Neural progenitor cell (in vitro differentiated cells): Measurements from ENCODE around the gene CAMK2D. TPM values are rescaled to one million over a fixed set of nuclear protein-coding genes. Genes with fewer than 3 reads are reported as not detected.

Source experiments
- DNase-seq: peaks from one replicate; pipeline ENCODE4 v3.0.0-alpha.2; 2016; ENCODE audit warnings: low spot score
- H2AFZ ChIP-seq: fragments of 200-600 bp; sonication (generic); replicated peaks from 2 replicates; pipeline ENCODE4 v1.6.1; 2016; ENCODE audit warnings: antibody characterized with exemption
- H3F3A ChIP-seq: fragments of 200-600 bp; sonication (generic); 2 replicates; pipeline ENCODE4 v1.6.1; 2016; ENCODE audit warnings: antibody characterized with exemption, low read depth
- H3K27ac ChIP-seq: fragments of 200-600 bp; sonication (generic); 2 replicates; pipeline ENCODE4 v1.5.1; 2016; ENCODE audit warnings: mild to moderate bottlenecking
- H3K27me3 ChIP-seq: fragments of 200-600 bp; sonication (generic); 2 replicates; pipeline ENCODE4 v1.6.1; 2016; ENCODE audit warnings: mild to moderate bottlenecking, moderate library complexity
- H3K36me3 ChIP-seq: fragments of 200-600 bp; sonication (generic); 2 replicates; pipeline ENCODE4 v1.5.1; 2016
- H3K4me1 ChIP-seq: fragments of 200-600 bp; sonication (generic); 2 replicates; pipeline ENCODE4 v1.6.1; 2016; ENCODE audit warnings: mixed run types
- H3K4me2 ChIP-seq: fragments of 200-600 bp; sonication (generic); 2 replicates; pipeline ENCODE4 v1.6.1; 2016
- H3K4me3 ChIP-seq: fragments of 200-600 bp; sonication (generic); 2 replicates; pipeline ENCODE4 v1.5.1; 2016
- H3K79me2 ChIP-seq: fragments of 200-600 bp; sonication (generic); 2 replicates; pipeline ENCODE4 v1.6.1; 2016; ENCODE audit warnings: low read depth
- H3K9ac ChIP-seq: fragments of 200-600 bp; sonication (generic); 2 replicates; pipeline ENCODE4 v1.6.1; 2016
- H3K9me3 ChIP-seq: fragments of 200-600 bp; sonication (generic); 2 replicates; pipeline ENCODE4 v1.5.1; 2016; ENCODE audit warnings: low read depth
- H4K20me1 ChIP-seq: fragments of 200-600 bp; sonication (generic); 2 replicates; pipeline ENCODE4 v1.6.1; 2016; ENCODE audit warnings: low read depth
- H3K27ac Mint-ChIP-seq: 3 replicates; pipeline ENCODE4 v1.8.0; 2021; ENCODE audit warnings: mixed read lengths
- H3K27me3 Mint-ChIP-seq: 2 replicates; pipeline ENCODE4 v1.8.0; 2022; ENCODE audit warnings: low read depth, mild to moderate bottlenecking, inconsistent platforms, moderate library complexity, mixed read lengths; ENCODE audit not compliant: insufficient read depth
- H3K36me3 Mint-ChIP-seq: 3 replicates; pipeline ENCODE4 v1.8.0; 2021; ENCODE audit warnings: mixed read lengths
- H3K4me1 Mint-ChIP-seq: 3 replicates; pipeline ENCODE4 v1.8.0; 2021; ENCODE audit warnings: mixed read lengths
- H3K4me3 Mint-ChIP-seq: 3 replicates; pipeline ENCODE4 v1.8.0; 2021; ENCODE audit warnings: mild to moderate bottlenecking, moderate library complexity, mixed read lengths
- H3K9me3 Mint-ChIP-seq: 3 replicates; pipeline ENCODE4 v1.8.0; 2020; ENCODE audit warnings: mixed read lengths
- EZH2 ChIP-seq: fragments of 200-600 bp; sonication (generic); IDR thresholded peaks from 2 replicates; pipeline ENCODE4 v1.6.1; 2017; ENCODE audit warnings: antibody characterized with exemption, mild to moderate bottlenecking, moderate library complexity
- EZH2phosphoT487 ChIP-seq: fragments of 200-600 bp; sonication (generic); IDR thresholded peaks from 2 replicates; pipeline ENCODE4 v1.6.1; 2017; ENCODE audit warnings: antibody characterized with exemption
- total RNA-seq: library from RNA; depleted of rRNA; stranded (reverse); fragments of >200 nt; gene quantifications from 2 replicates; pipeline ENCODE4 v1.2.3, GENCODE V29; 2015; ENCODE audit warnings: low replicate concordance
- TF ChIP-seq, protein P1 (sequence below): fragments of 200-600 bp; sonication (generic); IDR thresholded peaks from 2 replicates; pipeline ENCODE4 v1.5.1; 2017; ENCODE audit warnings: antibody characterized with exemption, mild to moderate bottlenecking

CAMK2D gene
- total RNA-seq, 1 donor from 2014 or later = 33.2 TPM

DNA sequence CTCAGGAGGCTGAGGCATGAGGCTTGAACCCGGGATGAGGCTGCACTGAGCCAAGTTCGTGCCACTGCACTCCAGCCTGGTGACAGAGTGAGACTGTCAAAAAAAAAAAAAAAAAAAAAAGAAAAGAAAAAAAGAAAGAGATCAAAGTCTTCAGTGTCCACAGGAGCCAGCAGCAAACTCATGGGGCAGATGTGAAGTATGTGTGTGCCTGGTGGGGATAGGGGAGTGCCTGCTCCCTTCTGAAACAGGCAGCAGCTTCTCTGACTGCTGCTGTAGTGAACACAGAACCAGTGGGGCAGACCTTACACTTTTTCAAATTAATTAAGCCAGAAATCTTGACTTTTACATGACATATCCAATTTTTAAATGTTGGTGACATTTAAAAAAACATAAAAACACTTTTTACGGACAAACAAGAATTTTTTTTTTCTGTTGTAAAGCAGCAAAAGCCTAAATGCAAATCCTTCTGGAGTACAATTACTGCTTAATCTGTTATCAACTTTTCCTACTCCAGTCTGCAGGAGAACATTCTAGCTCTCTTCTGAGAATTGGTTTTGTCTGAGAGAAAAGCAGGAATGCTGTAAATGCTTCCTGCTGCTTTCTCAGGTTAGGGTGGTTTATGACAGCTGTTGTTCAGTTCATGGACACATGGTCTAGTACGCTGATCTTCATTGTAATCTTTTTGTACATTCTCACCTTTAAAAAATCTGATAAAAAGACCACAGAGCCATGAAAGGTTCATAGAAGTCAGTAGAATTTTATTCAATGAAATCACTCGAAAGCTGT lies 311.1 kb downstream of the CAMK2D start:
- H3K9me3 ChIP-seq = no peaks in the 10 kb centered on the region
- no peak for DNase-seq
- H2AFZ ChIP-seq = no peak overlapping the region
- Mint-ChIP-seq H3K4me1 (peaks cover 34% of the 10 kb centered on the region), H3K27me3 (peaks cover 2% of the 10 kb centered on the region), H3K27ac (no peak overlapping the region), H3K36me3 (no peaks in the 10 kb centered on the region), H3K4me3 (no peak overlapping the region), H3K9me3 (no peaks in the 10 kb centered on the region)
- no peak overlapping the region for H3K4me2 ChIP-seq
- no peak overlapping the region for H3K9ac ChIP-seq
- H3K79me2 ChIP-seq = no peaks in the 10 kb centered on the region
- TF ChIP-seq EZH2phosphoT487 = no peak
- no peak for TF ChIP-seq EZH2
- TF ChIP-seq, protein P1, sequence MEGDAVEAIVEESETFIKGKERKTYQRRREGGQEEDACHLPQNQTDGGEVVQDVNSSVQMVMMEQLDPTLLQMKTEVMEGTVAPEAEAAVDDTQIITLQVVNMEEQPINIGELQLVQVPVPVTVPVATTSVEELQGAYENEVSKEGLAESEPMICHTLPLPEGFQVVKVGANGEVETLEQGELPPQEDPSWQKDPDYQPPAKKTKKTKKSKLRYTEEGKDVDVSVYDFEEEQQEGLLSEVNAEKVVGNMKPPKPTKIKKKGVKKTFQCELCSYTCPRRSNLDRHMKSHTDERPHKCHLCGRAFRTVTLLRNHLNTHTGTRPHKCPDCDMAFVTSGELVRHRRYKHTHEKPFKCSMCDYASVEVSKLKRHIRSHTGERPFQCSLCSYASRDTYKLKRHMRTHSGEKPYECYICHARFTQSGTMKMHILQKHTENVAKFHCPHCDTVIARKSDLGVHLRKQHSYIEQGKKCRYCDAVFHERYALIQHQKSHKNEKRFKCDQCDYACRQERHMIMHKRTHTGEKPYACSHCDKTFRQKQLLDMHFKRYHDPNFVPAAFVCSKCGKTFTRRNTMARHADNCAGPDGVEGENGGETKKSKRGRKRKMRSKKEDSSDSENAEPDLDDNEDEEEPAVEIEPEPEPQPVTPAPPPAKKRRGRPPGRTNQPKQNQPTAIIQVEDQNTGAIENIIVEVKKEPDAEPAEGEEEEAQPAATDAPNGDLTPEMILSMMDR = no peak
- H4K20me1 ChIP-seq = no peaks in the 10 kb centered on the region
- H3K27me3 ChIP-seq = no peaks in the 10 kb centered on the region
- no peaks in the 10 kb centered on the region for H3K36me3 ChIP-seq
- peaks cover 6% of the 10 kb centered on the region for H3F3A ChIP-seq
- H3K27ac ChIP-seq = no peak overlapping the region
- no peak overlapping the region for H3K4me3 ChIP-seq
- H3K4me1 ChIP-seq = peaks cover 27% of the 10 kb centered on the region

DNA sequence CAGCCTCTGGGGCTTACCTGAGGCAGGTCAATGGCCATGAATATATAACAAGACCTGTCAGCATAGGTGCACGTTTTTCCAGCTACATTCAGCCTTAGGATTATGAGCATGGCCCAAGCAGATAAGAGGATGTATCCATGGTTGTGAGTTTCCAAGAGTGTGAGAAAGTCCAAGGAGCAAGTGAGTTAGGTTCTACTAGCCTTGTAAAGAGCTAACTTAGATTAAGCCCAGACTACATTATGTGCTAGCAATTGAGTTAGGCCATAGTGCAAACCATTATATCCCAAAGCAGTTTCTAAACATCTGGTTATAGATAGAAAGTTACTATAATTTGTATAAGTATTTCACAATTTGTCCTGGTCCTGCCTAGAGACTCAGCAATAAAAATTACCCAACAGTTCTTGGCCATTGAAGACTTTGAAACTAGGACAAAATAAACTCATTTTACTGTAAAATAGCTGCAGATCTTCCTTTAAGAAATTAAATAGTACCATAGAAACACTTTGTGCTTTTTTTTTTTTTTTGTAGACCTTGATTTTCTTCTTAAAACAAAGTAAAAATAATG lies 312.0 kb downstream of the CAMK2D start:
- no peak overlapping the region for H3K4me2 ChIP-seq
- H3K79me2 ChIP-seq = no peaks in the 10 kb centered on the region
- no peak overlapping the region for H3K9ac ChIP-seq
- TF ChIP-seq, protein P1 = no peak
- TF ChIP-seq EZH2phosphoT487 (no peak), EZH2 (no peak)
- no peaks in the 10 kb centered on the region for H3K27me3 ChIP-seq
- H4K20me1 ChIP-seq = no peaks in the 10 kb centered on the region
- H3K4me3 ChIP-seq = no peak overlapping the region
- H3F3A ChIP-seq = peaks cover 6% of the 10 kb centered on the region
- no peaks in the 10 kb centered on the region for H3K9me3 Mint-ChIP-seq
- H2AFZ ChIP-seq = no peak overlapping the region
- H3K9me3 ChIP-seq = no peaks in the 10 kb centered on the region
- peaks cover 26% of the 10 kb centered on the region for H3K4me1 Mint-ChIP-seq
- no peak for DNase-seq
- H3K4me3 Mint-ChIP-seq = no peak overlapping the region
- no peak overlapping the region for H3K27ac ChIP-seq
- H3K36me3 Mint-ChIP-seq = no peaks in the 10 kb centered on the region
- H3K4me1 ChIP-seq = peaks cover 30% of the 10 kb centered on the region
- peaks cover 2% of the 10 kb centered on the region for H3K27me3 Mint-ChIP-seq
- no peak overlapping the region for H3K27ac Mint-ChIP-seq
- no peaks in the 10 kb centered on the region for H3K36me3 ChIP-seq

DNA sequence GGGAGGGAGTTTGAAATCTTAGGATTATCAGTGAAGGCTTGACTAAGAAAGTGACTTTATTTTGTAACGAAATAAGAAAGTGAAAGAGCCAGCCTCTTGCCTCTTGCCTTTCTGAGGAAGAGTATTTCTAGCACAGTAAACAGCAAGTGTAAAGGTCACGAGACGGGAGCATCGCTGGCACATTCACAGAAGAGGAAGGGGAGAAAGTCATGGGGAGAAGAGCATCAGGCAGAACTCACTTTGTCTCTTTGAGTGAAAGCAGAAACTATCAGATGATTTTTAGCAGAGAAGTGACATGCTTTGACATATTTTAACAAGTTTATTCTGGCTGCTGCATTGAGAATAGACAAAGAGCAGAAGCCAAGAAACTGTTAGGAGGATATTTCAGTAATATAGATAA lies 313.8 kb downstream of the CAMK2D start:
- H3K27me3 ChIP-seq = no peaks in the 10 kb centered on the region
- H3K36me3 ChIP-seq = no peaks in the 10 kb centered on the region
- no peak overlapping the region for H3K27ac ChIP-seq
- peaks cover 10% of the 10 kb centered on the region for H3K4me1 Mint-ChIP-seq
- peaks cover 19% of the 10 kb centered on the region for H3K4me1 ChIP-seq
- no peaks in the 10 kb centered on the region for H3F3A ChIP-seq
- H3K9me3 ChIP-seq = no peaks in the 10 kb centered on the region
- TF ChIP-seq EZH2phosphoT487 (no peak), EZH2 (no peak)
- TF ChIP-seq, protein P1 = no peak
- H3K4me3 ChIP-seq = no peak overlapping the region
- no peak overlapping the region for H2AFZ ChIP-seq
- H3K9me3 Mint-ChIP-seq = no peaks in the 10 kb centered on the region
- H3K4me2 ChIP-seq = no peak overlapping the region
- no peak for DNase-seq
- no peak overlapping the region for H3K4me3 Mint-ChIP-seq
- H3K27ac Mint-ChIP-seq = no peak overlapping the region
- no peaks in the 10 kb centered on the region for H3K36me3 Mint-ChIP-seq
- no peaks in the 10 kb centered on the region for H4K20me1 ChIP-seq
- no peaks in the 10 kb centered on the region for H3K79me2 ChIP-seq
- no peak overlapping the region for H3K9ac ChIP-seq
- peaks cover 2% of the 10 kb centered on the region for H3K27me3 Mint-ChIP-seq
